Peyer's patch (tissue), 4 donors: Measurements from ENCODE around the gene PGAM1.
"Not testable (repeated sequence)": the region's sequence is repeated elsewhere in the genome, so short reads cannot be mapped to it uniquely, and the experiment has no call there.

Experiments
- CTCF ChIP-seq, 6 experiments: fragments of 450-650 bp in 4 of 6; fragments of 200-600 bp in 2 of 6; sonication (generic) in 1 of 6; IDR thresholded peaks; one replicate each; pipeline ENCODE4 v1.5.1; 2017 to 2019; ENCODE audit warnings: antibody characterized with exemption in 6 of 6, mild to moderate bottlenecking in 3 of 6, moderate library complexity in 1 of 6
- POLR2A ChIP-seq, 2 donors: fragments of 450-650 bp; IDR thresholded peaks; one replicate each; pipeline ENCODE4 v1.5.1; 2017; ENCODE audit warnings: antibody characterized with exemption in 2 of 2, mild to moderate bottlenecking in 2 of 2, moderate library complexity in 2 of 2

GRCh38 chr10:97479410-97479809 is 53.4 kb downstream of the PGAM1 start:
- TF ChIP-seq CTCF, POLR2A (IDR thresholded peaks at IDR 0.05): not testable (repeated sequence)
